Left renal cortex interstitium (tissue), 4 donors: ENCODE measurements around the gene SLC6A18. TPM values are rescaled to one million over a fixed set of nuclear protein-coding genes. Genes with fewer than 3 reads are reported as not detected.
"Not testable (repeated sequence)": the region's sequence is repeated elsewhere in the genome, so short reads cannot be mapped to it uniquely, and the experiment has no call there.

Experiments used
- DNase-seq, 4 donors: peaks; one replicate each; pipeline ENCODE4 v3.0.0-alpha.2; 2013; ENCODE audit warnings: low read depth in 4 of 4, low spot score in 2 of 4, missing footprints in 1 of 4
- polyA plus RNA-seq, 4 donors: library from polyadenylated mRNA; unstranded; fragments of 120-200 nt; gene quantifications; one replicate each; pipeline ENCODE4 v1.2.1, GENCODE V29; 2013; ENCODE audit not compliant: insufficient read length in 4 of 4

The SLC6A18 gene
- polyA plus RNA-seq, 4 donors: 0.29 to 5.4 (median 1.3) TPM

GRCh38 chr5:1270426-1270825 is 45.2 kb downstream of the SLC6A18 start:
- no peak for DNase-seq

GRCh38 chr5:1270933-1271914 is 46.0 kb downstream of the SLC6A18 start:
- no peak for DNase-seq

GRCh38 chr5:1272201-1272600 is 47.0 kb downstream of the SLC6A18 start:
- DNase-seq: no peak

GRCh38 chr5:1273745-1274144 is 48.6 kb downstream of the SLC6A18 start:
- no peak for DNase-seq

GRCh38 chr5:1274471-1274870 is 49.3 kb downstream of the SLC6A18 start:
- no peak for DNase-seq

GRCh38 chr5:1275397-1276391 is 50.5 kb downstream of the SLC6A18 start:
- DNase-seq: not testable (repeated sequence)

- DNase-seq: no peak
Measured at GRCh38 chr5:1276930-1277329, 51.7 kb downstream of the SLC6A18 start.

- DNase-seq: no peak
Measured at GRCh38 chr5:1277331-1277730, 52.1 kb downstream of the SLC6A18 start.

- no peak for DNase-seq
Measured at GRCh38 chr5:1277781-1278180, 52.6 kb downstream of the SLC6A18 start.

- no peak for DNase-seq
Measured at GRCh38 chr5:1278216-1278615, 53.0 kb downstream of the SLC6A18 start.

- DNase-seq: no peak
Measured at GRCh38 chr5:1278656-1279442, 53.7 kb downstream of the SLC6A18 start.

- DNase-seq: no peak
Measured at GRCh38 chr5:1279443-1280151, 54.4 kb downstream of the SLC6A18 start.

GRCh38 chr5:1280177-1281037 is 55.2 kb downstream of the SLC6A18 start:
- no peak for DNase-seq

- DNase-seq: no peak
Measured at GRCh38 chr5:1281038-1281882, 56.1 kb downstream of the SLC6A18 start.

- DNase-seq: no peak
Measured at GRCh38 chr5:1282131-1282992, 57.2 kb downstream of the SLC6A18 start.

- not testable (repeated sequence) for DNase-seq
Measured at GRCh38 chr5:1282993-1283728, 58.0 kb downstream of the SLC6A18 start.
